ENCODE results near the gene SPATA45. TPM values are rescaled to one million over a fixed set of nuclear protein-coding genes. Genes with fewer than 3 reads are reported as not detected.

The SPATA45 gene
- total RNA-seq (2022; extraction: Qiagen RNA extraction; ENCODE audit: low read depth) = 0.17 TPM in 1 of 5 replicates, not detected in the others

GRCh38 chr1:212847549-212847948, at the start of gene SPATA45:
SPATA45 (minus strand) TSS chr1:212847649; CDS start chr1:212836149, 11,500 bp downstream.

GRCh38 chr1:212857992-212858460, 10.6 kb upstream of the SPATA45 start, which contains the start of gene FLVCR1:
FLVCR1 (plus strand) TSS chr1:212858275; CDS start chr1:212858453, 178 bp downstream.

GRCh38 chr1:212791676-212792395, 55.6 kb downstream of the SPATA45 start, which contains the start of the genes NSL1 and TATDN3:
NSL1 (minus strand) TSS chr1:212791777; CDS start chr1:212791763, 14 bp downstream.
TATDN3 (plus strand) TSS chr1:212791894; CDS start chr1:212791922, 28 bp downstream.

Other genes with a start within 250 kb of the SPATA45 start
- 24.2 to 40.7 TPM (median 32.7 TPM) in 5 replicates for gene ATF3, start 238.9 kb downstream of the SPATA45 start, total RNA-seq (2022; extraction: Qiagen RNA extraction; ENCODE audit: low read depth)
- 20.8 to 32.0 TPM (median 31.4 TPM) in 5 replicates for gene BATF3, start 147.8 kb downstream of the SPATA45 start, total RNA-seq (2022; extraction: Qiagen RNA extraction; ENCODE audit: low read depth)
- 27.6 to 43.3 TPM (median 30.5 TPM) in 5 replicates for gene NSL1, start 55.9 kb downstream of the SPATA45 start, total RNA-seq (2022; extraction: Qiagen RNA extraction; ENCODE audit: low read depth)
- 9.4 to 15.2 TPM (median 13.7 TPM) in 5 replicates for gene TATDN3, start 55.8 kb downstream of the SPATA45 start, total RNA-seq (2022; extraction: Qiagen RNA extraction; ENCODE audit: low read depth)
- 14.6 to 21.0 TPM (median 16.0 TPM) in 5 replicates for gene FLVCR1, start 10.6 kb upstream of the SPATA45 start, total RNA-seq (2022; extraction: Qiagen RNA extraction; ENCODE audit: low read depth)
- gene VASH2, start 102.9 kb upstream of the SPATA45 start, total RNA-seq (2022; extraction: Qiagen RNA extraction; ENCODE audit: low read depth) = 2.8 to 6.1 TPM (median 3.9 TPM) in 5 replicates
- gene ANGEL2, start 168.2 kb upstream of the SPATA45 start, total RNA-seq (2022; extraction: Qiagen RNA extraction; ENCODE audit: low read depth) = 14.5 to 19.9 TPM (median 18.4 TPM) in 5 replicates
- gene RPS6KC1, start 203.6 kb upstream of the SPATA45 start, total RNA-seq (2022; extraction: Qiagen RNA extraction; ENCODE audit: low read depth) = 9.7 to 13.9 TPM (median 10.3 TPM) in 5 replicates